BLaER1 (cell line): ENCODE measurements around the gene ARID1B.

Experiments used
- H3K27ac ChIP-seq: shearing (Covaris generic); formaldehyde crosslinking; 2 replicates; pipeline ENCODE4 v1.8.1; 2022
- H3K27me3 ChIP-seq: shearing (Covaris generic); formaldehyde crosslinking; 2 replicates; pipeline ENCODE4 v1.8.1; 2022
- H3K36me3 ChIP-seq: shearing (Covaris generic); formaldehyde crosslinking; 2 replicates; pipeline ENCODE4 v1.8.1; 2022
- H3K4me1 ChIP-seq: shearing (Covaris generic); formaldehyde crosslinking; 2 replicates; pipeline ENCODE4 v1.8.1; 2022
- H3K4me2 ChIP-seq: shearing (Covaris generic); formaldehyde crosslinking; 2 replicates; pipeline ENCODE4 v1.8.1; 2022
- H3K4me3 ChIP-seq: shearing (Covaris generic); formaldehyde crosslinking; 2 replicates; pipeline ENCODE4 v1.8.1; 2022
- H3K9ac ChIP-seq: shearing (Covaris generic); formaldehyde crosslinking; 2 replicates; pipeline ENCODE4 v1.8.1; 2022
- H3K9me3 ChIP-seq: shearing (Covaris generic); formaldehyde crosslinking; 2 replicates; pipeline ENCODE4 v1.8.1; 2022
- H4K20me1 ChIP-seq: shearing (Covaris generic); formaldehyde crosslinking; 2 replicates; pipeline ENCODE4 v1.8.1; 2022
- Cebpa-rat ChIP-seq: shearing (Covaris generic); IDR thresholded peaks from 2 replicates; pipeline ENCODE4 v1.8.1; 2022

The ARID1B gene

DNA sequence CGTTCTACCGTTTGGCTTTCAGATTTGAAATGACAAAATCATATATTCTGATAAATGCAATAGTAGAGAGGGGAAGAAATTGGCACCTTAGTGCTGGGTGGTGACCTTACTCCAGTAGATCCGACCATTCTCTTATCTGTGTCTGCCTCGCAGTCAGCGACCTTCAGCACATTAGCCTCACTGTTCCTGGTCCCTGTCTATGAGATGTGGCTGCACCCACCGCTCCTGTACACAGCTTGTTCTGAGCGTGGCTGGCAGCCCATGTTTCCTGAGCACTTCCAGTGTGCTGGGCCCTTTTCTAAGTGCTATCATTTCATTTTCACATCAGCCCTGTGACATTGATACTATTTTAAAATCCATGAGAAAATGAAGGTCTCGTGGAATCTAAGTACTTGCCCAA, 408.0 kb downstream of the ARID1B start:
- no peak for TF ChIP-seq Cebpa-rat
- no peaks in the 10 kb centered on the region for H3K4me1 ChIP-seq
- no peak overlapping the region for H3K27ac ChIP-seq
- peaks cover 26% of the 10 kb centered on the region for H4K20me1 ChIP-seq
- no peaks in the 10 kb centered on the region for H3K9me3 ChIP-seq
- H3K36me3 ChIP-seq = peaks cover 100% of the 10 kb centered on the region
- no peak overlapping the region for H3K4me2 ChIP-seq
- no peak overlapping the region for H3K4me3 ChIP-seq
- H3K27me3 ChIP-seq = no peaks in the 10 kb centered on the region
- H3K9ac ChIP-seq = no peak overlapping the region

DNA sequence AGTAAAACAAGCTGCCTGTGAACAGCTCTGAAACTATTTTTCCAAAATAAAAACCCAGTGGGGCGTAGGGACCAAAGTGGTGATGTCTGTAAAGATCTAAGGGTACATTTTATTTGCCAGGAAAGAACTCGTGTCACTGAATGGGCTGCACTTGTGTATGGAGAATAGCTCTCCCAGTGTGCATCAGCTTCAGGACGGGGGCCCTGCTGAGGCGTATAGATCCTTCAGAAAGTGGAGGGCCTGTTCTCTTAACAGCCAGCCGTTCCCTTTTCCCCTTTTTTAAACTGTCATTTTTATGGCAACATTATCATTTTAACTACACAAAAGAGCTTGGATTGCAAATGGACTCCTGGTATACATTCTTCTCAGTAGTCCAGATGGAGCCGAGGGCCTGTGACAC, 408.8 kb downstream of the ARID1B start:
- Histone ChIP-seq H3K4me2 (no peak overlapping the region), H4K20me1 (peaks cover 26% of the 10 kb centered on the region), H3K36me3 (peaks cover 100% of the 10 kb centered on the region), H3K4me1 (no peaks in the 10 kb centered on the region), H3K27ac (no peak overlapping the region), H3K27me3 (no peaks in the 10 kb centered on the region), H3K9me3 (no peaks in the 10 kb centered on the region), H3K9ac (no peak overlapping the region), H3K4me3 (no peak overlapping the region)
- TF ChIP-seq Cebpa-rat = no peak

DNA sequence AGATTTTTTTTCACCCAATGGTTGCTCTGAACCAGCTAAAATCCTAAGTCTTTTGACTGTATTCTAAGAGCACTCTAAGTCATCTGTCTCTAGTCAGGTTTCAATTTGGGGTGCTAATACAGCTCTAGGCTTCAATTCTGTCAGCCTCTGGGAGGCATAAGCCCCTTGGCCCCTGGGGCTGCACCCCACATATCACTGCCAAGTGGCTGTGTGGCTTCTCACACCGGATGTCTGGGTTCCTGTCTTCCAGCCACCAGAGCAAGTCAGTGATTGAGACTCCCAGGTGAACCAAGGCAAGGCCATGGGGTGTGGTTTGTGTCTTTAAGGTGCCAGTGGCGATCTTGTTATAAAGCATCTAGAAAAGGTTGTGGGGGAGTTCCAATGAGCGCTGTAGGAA, 409.6 kb downstream of the ARID1B start:
- H4K20me1 ChIP-seq = peaks cover 26% of the 10 kb centered on the region; the same call in 1 of the 2 replicates
- H3K27ac ChIP-seq = no peak overlapping the region
- H3K9me3 ChIP-seq = no peaks in the 10 kb centered on the region

DNA sequence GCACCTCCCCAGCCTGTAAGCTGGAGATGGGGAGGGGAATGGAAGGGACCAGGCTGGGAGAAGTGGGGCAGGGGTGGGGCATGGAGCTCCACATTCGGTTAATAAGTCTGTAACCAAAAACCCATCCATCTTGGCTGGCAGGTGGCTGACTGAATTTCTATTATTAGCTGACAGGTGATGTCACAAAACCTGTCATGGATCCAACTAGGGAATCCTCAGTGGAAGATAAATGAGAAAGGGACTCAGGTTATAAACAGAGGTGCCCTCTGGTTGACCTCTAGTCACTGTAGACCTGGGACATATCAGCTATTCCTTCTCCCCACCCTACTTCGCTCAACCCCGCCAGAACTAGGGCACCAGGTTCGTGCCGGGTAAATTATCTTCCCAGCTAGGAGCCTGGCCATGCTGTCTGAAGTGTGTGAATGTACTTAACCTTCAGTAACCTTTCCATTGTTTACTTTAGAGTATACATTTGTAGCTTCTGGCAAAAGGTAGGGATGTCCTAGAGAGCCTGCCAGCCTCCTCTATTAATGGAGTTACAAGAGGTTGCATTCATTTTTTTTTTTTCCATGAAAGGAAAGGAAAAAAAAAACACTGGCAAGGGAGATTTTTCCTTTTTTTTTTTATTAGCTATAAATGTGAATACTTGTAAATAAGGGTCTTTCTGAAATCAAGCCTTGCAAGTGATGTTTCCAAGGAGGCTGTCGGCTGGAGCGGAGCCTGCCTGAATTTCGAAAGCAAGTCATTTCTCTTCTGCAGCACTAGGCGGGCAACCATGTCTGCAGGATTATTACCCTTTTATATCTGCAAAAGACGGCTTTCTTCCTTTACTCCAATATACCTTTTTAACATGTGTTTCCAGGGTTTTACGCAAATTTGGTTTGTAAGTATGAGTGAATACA, 410.3 kb downstream of the ARID1B start:
- no peak overlapping the region for H3K4me2 ChIP-seq

More for the DNA sequence above, 409.6 kb downstream of the ARID1B start:
- Histone ChIP-seq H3K4me1 (no peaks in the 10 kb centered on the region), H3K9ac (no peak overlapping the region), H3K4me2 (no peak overlapping the region), H3K36me3 (peaks cover 99% of the 10 kb centered on the region), H3K4me3 (no peak overlapping the region), H3K27me3 (no peaks in the 10 kb centered on the region)
- no peak for TF ChIP-seq Cebpa-rat

DNA sequence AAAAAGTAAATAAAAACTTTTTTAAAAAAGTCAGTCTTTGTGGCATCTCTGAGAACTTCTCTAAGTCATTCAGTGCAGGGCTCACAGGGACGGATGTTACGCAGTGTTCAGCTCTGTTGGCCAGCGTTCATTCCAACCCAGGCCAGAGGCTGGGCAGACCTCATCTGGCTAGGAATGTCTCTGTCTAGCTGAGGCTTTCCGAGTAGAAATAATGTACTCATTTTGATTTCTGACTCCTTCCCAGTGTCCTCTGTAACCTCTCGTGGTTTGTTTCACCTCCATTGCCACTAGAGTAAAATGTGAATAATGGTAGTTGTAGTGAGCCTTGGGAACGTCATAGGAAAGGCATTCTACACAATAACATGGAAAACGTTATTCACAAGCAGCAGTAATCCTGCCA, 411.0 kb downstream of the ARID1B start:
- no peaks in the 10 kb centered on the region for H3K4me1 ChIP-seq
- no peak overlapping the region for H3K4me2 ChIP-seq
- peaks cover 98% of the 10 kb centered on the region for H3K36me3 ChIP-seq
- no peak overlapping the region for H3K9ac ChIP-seq
- TF ChIP-seq Cebpa-rat = no peak
- H3K27me3 ChIP-seq = no peaks in the 10 kb centered on the region
- peaks cover 26% of the 10 kb centered on the region; the same call in 1 of the 2 replicates for H4K20me1 ChIP-seq
- H3K4me3 ChIP-seq = no peak overlapping the region
- no peaks in the 10 kb centered on the region for H3K9me3 ChIP-seq
- H3K27ac ChIP-seq = no peak overlapping the region

More for the DNA sequence above, 410.3 kb downstream of the ARID1B start:
- no peak overlapping the region for H3K9ac ChIP-seq
- no peak for TF ChIP-seq Cebpa-rat
- no peaks in the 10 kb centered on the region for H3K9me3 ChIP-seq
- peaks cover 98% of the 10 kb centered on the region for H3K36me3 ChIP-seq
- no peaks in the 10 kb centered on the region for H3K27me3 ChIP-seq
- H3K4me3 ChIP-seq = no peak overlapping the region
- peaks cover 26% of the 10 kb centered on the region; the same call in 1 of the 2 replicates for H4K20me1 ChIP-seq
- no peaks in the 10 kb centered on the region for H3K4me1 ChIP-seq
- no peak overlapping the region for H3K27ac ChIP-seq

DNA sequence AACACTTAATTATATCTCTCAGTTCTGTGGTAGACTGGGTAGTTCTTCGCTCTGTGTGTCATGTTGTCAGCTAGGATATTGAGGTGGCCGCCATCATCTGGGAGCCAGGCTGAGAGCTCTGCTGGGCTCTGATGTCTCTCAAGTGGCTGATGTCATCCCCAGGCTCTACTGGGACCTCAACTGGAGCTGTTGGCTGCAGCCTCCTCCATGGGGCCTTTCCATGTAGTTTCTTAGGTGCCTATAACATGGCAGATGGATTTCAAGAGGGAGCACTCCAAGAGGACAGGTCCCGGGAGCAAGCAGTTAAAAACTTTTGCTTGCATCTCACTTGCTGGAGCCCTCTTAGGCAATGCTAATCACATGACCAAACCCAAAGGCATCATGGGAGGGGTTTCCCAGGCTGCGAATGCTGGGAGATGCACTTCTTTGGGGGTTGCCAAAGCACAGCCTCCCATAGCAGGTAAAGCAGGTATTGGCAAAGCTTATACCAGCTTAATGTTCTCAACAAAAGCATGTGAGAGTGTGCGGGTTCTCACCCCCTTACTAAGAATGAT, 416.3 kb downstream of the ARID1B start:
- H4K20me1 ChIP-seq = no peaks in the 10 kb centered on the region
- H3K4me2 ChIP-seq = no peak overlapping the region
- no peak overlapping the region for H3K9ac ChIP-seq
- no peak overlapping the region for H3K27ac ChIP-seq
- no peaks in the 10 kb centered on the region for H3K9me3 ChIP-seq
- TF ChIP-seq Cebpa-rat = no peak
- H3K4me3 ChIP-seq = no peak overlapping the region
- no peaks in the 10 kb centered on the region for H3K27me3 ChIP-seq
- no peaks in the 10 kb centered on the region for H3K4me1 ChIP-seq
- H3K36me3 ChIP-seq = peaks cover 94% of the 10 kb centered on the region

DNA sequence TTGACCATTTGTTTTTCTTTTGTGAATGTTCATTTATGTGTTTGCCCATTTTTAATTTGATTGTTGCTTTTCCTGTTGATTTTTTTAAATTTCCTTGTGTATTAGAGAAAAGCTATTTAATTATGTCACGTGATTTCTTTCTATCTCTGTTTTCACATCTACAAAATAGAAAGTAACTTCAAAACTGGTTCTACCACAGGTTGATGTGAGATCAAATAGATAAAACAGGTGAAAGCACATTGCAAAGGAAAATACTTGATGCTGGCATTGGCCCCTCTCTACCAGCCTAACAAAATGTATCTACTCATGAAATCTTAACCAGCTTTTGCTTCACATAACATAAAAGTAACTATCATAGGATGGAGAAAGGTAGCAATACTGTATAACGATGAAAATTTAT, 416.9 kb downstream of the ARID1B start:
- H3K9me3 ChIP-seq = no peaks in the 10 kb centered on the region
- H3K27ac ChIP-seq = no peak overlapping the region
- H3K4me1 ChIP-seq = no peaks in the 10 kb centered on the region
- TF ChIP-seq Cebpa-rat = no peak
- H3K27me3 ChIP-seq = no peaks in the 10 kb centered on the region
- no peak overlapping the region for H3K4me3 ChIP-seq
- no peak overlapping the region for H3K4me2 ChIP-seq
- no peaks in the 10 kb centered on the region for H4K20me1 ChIP-seq
- H3K36me3 ChIP-seq = peaks cover 94% of the 10 kb centered on the region
- H3K9ac ChIP-seq = no peak overlapping the region

DNA sequence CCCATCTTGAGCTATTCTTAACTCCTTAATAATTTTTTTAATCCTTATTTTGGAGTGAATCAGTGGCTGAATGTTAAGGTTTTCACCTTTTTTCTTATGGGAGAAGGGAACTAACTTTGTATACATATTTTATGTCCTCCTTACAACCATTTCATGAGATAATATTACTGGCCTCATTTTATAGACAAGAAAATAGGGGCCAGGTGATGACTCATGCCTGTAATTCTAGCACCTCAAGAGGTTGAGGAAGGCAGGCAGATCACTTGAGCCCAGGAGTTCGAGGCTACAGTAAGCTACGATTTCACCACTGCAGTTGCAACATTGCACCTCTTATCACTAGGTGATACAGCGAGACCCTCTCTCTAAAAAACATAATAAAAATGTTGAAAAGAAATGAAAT, 417.5 kb downstream of the ARID1B start:
- H3K27me3 ChIP-seq = no peaks in the 10 kb centered on the region
- no peaks in the 10 kb centered on the region for H3K9me3 ChIP-seq
- no peak overlapping the region for H3K4me2 ChIP-seq
- no peak for TF ChIP-seq Cebpa-rat
- H3K4me3 ChIP-seq = no peak overlapping the region
- H4K20me1 ChIP-seq = no peaks in the 10 kb centered on the region
- no peak overlapping the region for H3K9ac ChIP-seq
- no peak overlapping the region for H3K27ac ChIP-seq
- no peaks in the 10 kb centered on the region for H3K4me1 ChIP-seq
- peaks cover 94% of the 10 kb centered on the region for H3K36me3 ChIP-seq

DNA sequence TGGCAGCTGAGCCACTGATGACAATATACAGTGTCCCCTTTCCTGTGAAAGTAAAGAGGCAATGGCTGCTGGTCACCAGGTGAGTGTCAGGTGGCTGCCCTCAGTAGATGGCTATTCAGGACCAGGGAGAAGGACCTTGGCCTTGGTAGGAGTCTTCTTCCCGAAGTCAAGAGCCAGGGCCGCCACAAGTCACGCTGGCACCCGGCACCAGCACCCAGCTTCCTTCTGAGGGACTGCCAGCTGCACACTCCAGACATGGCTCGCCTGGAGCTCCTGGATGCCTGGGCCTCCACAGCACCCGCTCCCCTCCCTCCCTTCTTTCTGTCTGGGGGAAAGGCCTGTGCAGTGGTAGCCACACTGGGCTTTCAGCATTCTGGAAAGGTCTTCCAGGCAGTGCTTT, 419.2 kb downstream of the ARID1B start:
- Histone ChIP-seq H3K36me3 (peaks cover 94% of the 10 kb centered on the region), H3K4me3 (no peak overlapping the region)
- TF ChIP-seq Cebpa-rat = no peak

DNA sequence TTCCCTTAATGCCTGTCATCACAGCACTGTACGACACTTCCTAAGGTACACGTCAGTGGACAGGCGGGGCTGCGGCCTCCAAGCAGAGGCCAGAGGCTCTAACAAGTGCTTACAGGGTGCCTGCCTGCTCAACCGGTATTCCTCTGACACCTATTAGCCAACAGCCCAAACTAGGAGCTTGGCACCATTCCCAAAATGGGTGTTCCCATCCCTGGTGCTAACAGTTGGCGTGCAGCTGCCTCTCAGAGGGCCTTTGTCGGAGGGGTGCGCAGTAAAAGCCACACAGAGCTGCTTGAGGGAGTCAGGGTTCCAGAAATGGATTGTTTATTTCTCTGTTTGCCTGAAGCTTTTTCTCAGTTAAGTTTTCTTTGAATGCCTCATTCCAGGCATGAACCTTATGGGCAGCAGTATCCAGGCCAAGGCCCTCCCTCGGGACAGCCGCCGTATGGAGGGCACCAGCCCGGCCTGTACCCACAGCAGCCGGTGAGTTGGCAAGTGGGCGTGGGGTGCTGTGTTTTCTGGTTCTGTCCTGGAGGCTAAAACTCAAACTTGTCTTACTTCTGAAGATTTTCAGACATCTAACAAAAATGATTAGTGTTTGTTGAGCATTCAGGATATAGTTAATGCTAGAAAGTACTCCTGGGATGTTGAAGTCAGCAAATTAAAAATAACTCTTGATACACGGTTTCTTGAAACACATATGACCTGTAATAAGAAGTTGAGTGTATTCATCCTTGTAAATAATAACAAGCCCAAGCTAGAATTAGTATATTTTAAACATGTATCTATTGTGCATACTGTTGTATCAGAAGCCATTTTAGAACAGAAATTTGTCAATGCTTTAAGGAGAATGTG, 421.5 kb downstream of the ARID1B start:
- Histone ChIP-seq H3K9ac (no peak overlapping the region), H3K27ac (no peak overlapping the region), H3K36me3 (peaks cover 93% of the 10 kb centered on the region)

More for the DNA sequence above, 419.2 kb downstream of the ARID1B start:
- H3K9ac ChIP-seq = no peak overlapping the region
- no peaks in the 10 kb centered on the region for H3K4me1 ChIP-seq
- H3K9me3 ChIP-seq = no peaks in the 10 kb centered on the region
- no peak overlapping the region for H3K4me2 ChIP-seq
- 0 out of 2 replicates have a peak, but pooled peaks cover 1% of the 10 kb centered on the region for H4K20me1 ChIP-seq
- no peak overlapping the region for H3K27ac ChIP-seq
- no peaks in the 10 kb centered on the region for H3K27me3 ChIP-seq

More for the DNA sequence above, 421.5 kb downstream of the ARID1B start:
- no peaks in the 10 kb centered on the region for H3K4me1 ChIP-seq
- no peaks in the 10 kb centered on the region for H3K9me3 ChIP-seq
- H3K4me3 ChIP-seq = no peak overlapping the region
- TF ChIP-seq Cebpa-rat = no peak
- H3K4me2 ChIP-seq = no peak overlapping the region
- 0 out of 2 replicates have a peak, but pooled peaks cover 7% of the 10 kb centered on the region for H4K20me1 ChIP-seq
- no peaks in the 10 kb centered on the region for H3K27me3 ChIP-seq
